Stomach (tissue), 4 donors: ENCODE results near the gene CENPVL3.
"Not testable (repeated sequence)": the region's sequence is repeated elsewhere in the genome, so short reads cannot be mapped to it uniquely, and the experiment has no call there.

Source experiments
- EP300 ChIP-seq: sonication (generic); formaldehyde crosslinking; IDR thresholded peaks from one replicate; pipeline ENCODE4 v1.6.1; 2017; ENCODE audit warnings: antibody characterized with exemption
- POLR2A ChIP-seq, 4 donors: fragments of 450-650 bp; IDR thresholded peaks; one replicate each; pipeline ENCODE4 v1.6.1; 2016; ENCODE audit warnings: antibody characterized with exemption in 4 of 4, control low read depth in 2 of 4, mild to moderate bottlenecking in 1 of 4, moderate library complexity in 1 of 4
- POLR2AphosphoS5 ChIP-seq, 3 donors: sonication (generic); formaldehyde crosslinking; IDR thresholded peaks; one replicate each; pipeline ENCODE4 v1.6.1; 2016; ENCODE audit warnings: antibody characterized with exemption in 3 of 3
- TF ChIP-seq, protein P1 (sequence below), 7 experiments: fragments of 450-650 bp in 4 of 7; fragments of 200-600 bp in 3 of 7; sonication (generic) in 3 of 7; IDR thresholded peaks; one replicate each; pipeline ENCODE4 v1.5.1; 2016 to 2019; ENCODE audit warnings: antibody characterized with exemption in 7 of 7, control low read depth in 2 of 7, mild to moderate bottlenecking in 1 of 7

GRCh38 chrX:51636511-51636910 lies 17.8 kb upstream of the CENPVL3 start:
- TF ChIP-seq, protein P1, sequence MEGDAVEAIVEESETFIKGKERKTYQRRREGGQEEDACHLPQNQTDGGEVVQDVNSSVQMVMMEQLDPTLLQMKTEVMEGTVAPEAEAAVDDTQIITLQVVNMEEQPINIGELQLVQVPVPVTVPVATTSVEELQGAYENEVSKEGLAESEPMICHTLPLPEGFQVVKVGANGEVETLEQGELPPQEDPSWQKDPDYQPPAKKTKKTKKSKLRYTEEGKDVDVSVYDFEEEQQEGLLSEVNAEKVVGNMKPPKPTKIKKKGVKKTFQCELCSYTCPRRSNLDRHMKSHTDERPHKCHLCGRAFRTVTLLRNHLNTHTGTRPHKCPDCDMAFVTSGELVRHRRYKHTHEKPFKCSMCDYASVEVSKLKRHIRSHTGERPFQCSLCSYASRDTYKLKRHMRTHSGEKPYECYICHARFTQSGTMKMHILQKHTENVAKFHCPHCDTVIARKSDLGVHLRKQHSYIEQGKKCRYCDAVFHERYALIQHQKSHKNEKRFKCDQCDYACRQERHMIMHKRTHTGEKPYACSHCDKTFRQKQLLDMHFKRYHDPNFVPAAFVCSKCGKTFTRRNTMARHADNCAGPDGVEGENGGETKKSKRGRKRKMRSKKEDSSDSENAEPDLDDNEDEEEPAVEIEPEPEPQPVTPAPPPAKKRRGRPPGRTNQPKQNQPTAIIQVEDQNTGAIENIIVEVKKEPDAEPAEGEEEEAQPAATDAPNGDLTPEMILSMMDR (IDR thresholded peaks at IDR 0.05): not testable (repeated sequence)
- not testable (repeated sequence) for TF ChIP-seq POLR2A (IDR thresholded peaks at IDR 0.05); POLR2AphosphoS5 (IDR thresholded peaks at IDR 0.05); EP300
